GM19463 (cell line): Measurements from ENCODE around the gene RNF220.
"Not testable (repeated sequence)": the region's sequence is repeated elsewhere in the genome, so short reads cannot be mapped to it uniquely, and the experiment has no call there.

ENCODE experiments used
- ATAC-seq: cut with Tn5 transposase; IDR thresholded peaks from one replicate; pipeline ENCODE4 v1.9.1; 2021; ENCODE audit warnings: mild to moderate bottlenecking, moderate library complexity; ENCODE audit not compliant: unreplicated experiment

RNF220 gene

DNA sequence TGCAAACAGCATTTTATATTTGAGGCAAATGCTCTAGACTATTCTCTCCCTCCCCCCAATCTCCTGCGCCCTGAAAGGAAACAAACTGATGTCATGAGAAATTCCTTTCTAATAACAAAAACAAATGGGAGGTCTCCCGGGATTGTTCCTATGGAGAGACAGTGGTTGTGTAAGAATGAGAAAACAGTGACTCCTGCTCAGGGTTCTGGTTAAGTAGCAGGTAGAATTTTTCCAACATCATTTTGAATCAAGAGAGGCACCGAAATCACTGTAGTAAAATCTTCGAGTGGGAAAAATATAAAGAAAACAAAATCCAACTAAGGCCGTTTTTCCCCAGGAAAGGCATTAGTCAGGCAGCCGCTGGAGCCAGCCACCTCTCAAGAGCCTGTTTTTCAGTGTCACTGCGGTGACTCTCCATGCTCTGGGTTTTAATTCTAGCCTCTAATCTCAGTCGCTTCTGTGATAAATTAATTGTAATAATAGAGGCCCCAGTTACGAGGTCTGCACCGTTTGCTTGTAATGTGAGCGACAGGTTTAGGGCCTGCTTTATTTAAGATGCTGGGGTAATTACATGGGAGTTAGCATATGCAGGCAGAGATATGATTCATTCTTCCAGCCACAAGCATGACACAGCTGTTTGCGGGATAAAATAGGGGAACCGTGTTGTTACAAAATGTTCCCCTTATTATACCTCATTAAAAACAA, 80.3 kb downstream of the RNF220 start:
- ATAC-seq, result no peak

DNA sequence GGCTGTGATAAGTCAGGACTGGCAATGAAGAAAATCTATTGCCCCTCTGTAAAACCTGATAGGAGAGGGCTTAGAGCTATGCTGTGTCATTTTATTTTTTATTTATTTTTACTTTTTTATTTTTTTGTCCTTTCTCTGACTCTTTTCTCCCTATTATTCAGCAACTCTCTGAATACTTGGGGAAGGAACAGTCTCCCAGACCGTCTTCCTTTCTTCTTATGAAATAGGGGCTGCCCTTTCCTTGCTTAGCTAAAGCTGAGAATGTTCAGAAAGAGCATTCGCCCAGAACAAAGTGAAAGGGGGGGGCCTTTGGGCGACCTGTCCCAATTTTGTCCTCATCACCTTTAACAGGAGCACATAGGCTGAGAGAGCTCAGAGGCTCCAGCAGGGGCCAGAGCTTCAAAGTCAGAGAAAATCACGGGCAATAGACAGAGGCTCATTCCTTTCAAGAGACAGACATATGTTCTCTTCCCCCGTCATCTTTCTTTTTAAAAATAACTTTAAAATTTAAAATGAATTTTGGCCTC, 80.9 kb downstream of the RNF220 start:
- ATAC-seq, result no peak

DNA sequence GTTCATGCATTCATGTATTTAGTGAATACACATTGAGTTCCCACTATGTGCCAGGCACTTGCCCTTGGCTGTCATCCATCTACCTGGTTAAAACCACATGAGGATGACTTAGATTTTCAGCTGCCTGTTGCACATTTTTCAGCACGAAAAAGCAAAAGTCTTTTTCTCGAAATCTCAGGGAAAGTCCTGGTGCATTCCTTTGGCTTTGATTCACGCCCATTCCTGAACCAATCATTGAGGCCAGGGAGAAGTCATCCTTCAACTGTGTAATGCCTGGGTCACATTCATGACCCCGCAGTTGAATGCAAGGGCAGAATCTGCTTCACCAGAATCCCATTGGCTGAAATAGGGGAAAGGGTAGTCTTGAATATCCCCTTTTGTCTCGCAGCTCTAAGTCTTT, 84.4 kb downstream of the RNF220 start:
- ATAC-seq, result no peak

DNA sequence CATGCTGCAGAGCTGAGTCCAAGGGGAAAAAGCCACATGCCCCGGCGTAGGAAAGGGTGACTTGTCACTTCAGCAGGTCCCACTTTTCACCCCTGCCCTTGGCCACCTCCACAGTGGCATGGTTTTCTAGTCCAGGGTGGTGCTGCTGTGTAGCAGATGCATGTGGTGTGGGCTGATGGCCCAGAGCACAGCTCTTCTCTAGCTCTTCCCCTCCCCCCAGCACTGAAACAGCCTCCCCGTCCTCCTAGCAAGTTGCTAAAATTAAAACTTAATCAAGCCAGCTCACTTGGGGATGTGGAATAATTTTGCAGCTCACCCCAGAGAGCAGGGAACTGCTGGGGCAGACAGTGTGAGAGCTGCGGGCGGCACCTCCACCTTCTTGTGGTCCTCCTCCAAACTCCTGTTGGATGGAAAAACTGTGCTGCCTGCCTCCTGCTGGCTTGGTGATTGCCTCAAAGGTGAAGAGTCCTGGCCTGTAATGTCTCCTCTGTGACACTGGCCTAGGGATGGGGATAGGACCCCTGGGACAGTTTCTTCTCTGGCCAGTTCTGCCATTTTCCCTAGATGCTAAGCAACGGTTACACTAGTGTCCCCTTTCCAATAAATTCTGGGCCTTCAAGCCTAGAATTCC, 91.6 kb downstream of the RNF220 start:
- no peak for ATAC-seq

DNA sequence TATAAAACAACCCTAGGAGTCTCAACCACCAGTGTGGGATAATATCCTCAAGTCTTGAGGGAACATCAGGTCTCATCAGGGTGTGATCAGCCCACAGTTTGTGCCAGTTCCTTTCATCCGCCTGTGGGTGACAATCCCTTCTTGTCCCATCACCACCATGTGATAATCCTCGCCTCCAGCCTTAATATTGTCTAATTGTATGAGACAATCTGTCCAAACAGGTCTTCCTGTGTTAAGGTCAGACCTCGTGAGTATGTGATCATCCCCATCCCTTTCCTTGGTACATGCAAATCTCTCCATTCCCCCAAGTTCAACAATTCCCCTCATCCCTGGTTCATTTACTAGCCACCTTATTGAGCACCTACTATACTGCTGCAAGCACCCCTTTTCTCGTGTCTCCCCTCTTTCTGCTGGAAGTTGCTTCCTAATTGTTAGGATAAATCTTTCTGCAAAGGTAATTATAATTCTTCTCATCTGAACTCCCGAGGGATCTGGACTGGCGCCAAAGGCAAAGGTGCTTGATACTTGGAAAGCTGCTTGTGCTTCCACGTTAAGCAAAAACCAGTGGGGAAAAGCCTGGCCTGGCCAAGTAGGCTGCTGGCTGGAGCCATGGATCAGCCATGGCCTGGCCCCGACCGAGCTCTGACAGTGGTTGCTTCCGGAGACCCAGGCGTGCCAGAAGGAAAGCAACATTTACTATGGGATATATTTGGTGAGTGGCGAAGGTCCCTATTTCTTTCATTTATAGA, 92.5 kb downstream of the RNF220 start:
- ATAC-seq, result no peak

DNA sequence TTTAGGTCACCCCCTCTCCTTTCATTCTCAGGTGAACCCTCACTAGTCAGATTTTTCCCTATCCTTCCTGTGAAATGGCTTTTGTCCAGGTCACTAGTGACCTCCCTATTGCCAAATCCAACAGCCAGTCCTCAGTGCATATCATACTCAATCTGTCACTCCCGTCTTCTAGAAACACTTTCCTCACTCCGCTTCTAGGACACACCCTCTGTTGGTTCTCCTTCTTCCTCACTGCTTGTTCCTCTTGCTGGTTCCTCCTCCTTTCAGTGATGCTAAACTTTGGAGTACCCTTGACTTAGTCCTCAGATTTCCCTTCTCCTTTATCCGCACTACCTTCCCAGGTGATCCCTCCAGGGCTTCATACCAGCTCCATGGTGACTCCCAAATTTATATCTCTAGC, 94.3 kb downstream of the RNF220 start:
- no peak for ATAC-seq

DNA sequence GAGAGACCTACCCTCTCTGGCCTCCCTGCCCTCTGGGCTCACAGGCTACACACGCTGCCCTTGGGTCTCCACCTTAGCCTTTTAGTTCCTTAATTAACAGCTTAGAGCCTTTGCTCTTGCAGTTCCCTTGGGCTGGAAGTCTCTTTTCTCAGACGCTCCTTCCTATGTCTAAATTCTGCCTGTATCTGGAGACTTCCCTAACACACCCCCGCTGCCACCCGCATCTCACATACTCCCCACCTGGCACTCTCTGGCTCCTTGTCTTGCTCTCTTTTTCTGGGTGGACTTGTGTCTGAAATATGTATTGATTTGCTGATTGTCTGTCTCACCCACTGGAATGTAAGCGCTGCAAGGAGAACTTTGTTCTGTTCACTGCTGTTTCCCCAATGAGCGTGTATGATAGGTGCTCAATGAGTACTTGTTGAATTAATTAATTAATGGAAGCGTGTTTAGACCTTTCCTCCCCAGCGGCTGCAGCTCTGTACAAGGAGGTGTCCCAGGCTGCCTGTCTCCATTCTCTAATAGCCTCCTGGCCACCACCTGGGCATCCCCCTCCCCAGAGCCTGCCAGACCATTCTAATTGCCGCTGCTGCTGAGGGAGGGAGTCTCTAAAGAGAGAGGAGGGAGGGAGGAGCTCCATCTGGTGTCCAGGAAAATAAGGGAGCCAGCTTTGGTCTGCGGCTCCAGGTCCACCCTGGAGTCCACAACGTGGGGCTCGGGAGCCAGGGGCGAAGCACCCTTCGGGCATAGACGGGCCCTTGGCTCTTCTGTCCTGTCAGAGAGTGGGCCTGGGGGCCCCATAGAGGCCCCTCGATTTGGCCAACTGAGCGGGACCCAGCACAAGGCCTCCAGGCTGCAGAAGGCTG, 95.4 kb downstream of the RNF220 start:
- ATAC-seq, result no peak

DNA sequence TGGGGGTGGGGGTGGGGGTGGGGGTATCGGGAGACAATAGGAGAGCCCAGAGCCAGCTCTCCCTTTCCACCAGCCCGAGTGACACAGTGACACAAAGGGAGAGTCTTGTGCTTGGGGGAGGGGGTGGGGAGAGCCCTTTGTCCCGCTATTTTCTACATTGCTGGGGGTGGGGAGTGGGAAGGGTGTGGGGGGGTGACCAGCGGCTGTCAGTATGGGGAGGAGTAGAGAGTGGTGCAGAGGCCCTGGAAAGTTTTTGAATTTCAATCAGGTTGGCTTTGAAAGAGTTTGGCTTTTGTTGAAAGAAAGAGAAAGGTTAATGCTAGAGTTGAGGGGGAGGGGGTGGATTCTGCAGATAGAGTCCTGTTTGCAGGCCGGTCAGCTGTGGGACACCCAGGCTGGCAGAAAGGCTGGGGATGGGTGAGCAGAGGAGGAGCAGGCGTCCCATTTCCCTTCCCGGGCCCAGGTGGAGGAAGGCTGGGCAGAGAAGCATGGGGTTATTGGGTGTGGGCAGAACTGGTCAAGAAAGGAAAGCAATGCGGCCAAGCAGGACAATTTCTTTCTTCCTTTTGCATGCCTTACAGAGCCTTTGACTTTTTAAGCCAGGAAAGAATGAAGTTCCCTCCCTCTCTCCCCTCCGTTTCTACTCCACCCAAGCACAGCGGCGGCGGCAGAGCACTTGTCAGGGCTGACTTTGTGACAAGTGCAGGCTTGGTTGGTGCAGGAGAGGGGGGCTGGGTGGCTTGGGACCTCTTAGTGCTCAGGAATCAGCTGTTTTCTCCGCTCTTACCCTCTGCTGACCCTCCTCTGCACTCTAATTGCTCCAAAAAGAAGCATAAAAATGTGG, 96.2 kb downstream of the RNF220 start:
- ATAC-seq, result no peak

DNA sequence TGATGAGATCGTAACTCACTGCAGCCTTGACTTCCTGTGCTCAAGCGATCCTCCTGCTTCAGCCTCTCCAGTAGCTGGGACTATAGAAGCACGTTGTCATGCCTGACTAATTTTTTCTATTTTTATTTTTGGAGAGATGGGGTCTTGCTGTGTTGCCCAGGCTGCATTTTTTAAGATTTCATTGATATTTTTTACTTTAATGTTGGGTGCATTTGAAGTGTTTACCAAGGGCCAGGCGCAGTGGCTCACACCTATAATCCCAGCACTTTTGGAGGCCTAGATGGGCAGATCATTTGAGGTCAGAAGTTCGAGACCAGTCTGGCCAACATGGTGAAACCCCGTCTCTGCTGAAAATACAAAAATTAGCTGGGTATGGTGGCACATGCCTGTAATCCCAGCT, 97.8 kb downstream of the RNF220 start:
- ATAC-seq, result not testable (repeated sequence)

DNA sequence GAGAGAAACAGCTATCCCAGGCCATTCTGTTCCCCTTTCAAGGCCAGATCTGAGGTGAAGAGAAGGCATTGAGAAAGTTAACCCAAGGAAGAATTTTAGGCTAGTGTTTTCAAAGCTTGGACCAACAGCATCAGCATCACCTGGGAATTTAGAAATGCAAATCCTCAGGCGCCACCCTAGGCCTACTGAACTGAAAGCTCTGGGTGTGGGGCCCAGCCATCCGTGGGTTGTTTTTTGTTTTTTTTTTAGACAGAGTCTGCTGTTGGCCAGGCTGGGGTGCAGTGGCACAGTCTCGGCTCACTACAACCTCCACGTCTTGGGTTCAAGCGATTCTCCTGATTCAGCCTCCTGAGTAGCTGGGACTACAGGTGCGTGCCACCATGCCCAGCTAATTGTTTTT, 98.6 kb downstream of the RNF220 start:
- no peak for ATAC-seq

DNA sequence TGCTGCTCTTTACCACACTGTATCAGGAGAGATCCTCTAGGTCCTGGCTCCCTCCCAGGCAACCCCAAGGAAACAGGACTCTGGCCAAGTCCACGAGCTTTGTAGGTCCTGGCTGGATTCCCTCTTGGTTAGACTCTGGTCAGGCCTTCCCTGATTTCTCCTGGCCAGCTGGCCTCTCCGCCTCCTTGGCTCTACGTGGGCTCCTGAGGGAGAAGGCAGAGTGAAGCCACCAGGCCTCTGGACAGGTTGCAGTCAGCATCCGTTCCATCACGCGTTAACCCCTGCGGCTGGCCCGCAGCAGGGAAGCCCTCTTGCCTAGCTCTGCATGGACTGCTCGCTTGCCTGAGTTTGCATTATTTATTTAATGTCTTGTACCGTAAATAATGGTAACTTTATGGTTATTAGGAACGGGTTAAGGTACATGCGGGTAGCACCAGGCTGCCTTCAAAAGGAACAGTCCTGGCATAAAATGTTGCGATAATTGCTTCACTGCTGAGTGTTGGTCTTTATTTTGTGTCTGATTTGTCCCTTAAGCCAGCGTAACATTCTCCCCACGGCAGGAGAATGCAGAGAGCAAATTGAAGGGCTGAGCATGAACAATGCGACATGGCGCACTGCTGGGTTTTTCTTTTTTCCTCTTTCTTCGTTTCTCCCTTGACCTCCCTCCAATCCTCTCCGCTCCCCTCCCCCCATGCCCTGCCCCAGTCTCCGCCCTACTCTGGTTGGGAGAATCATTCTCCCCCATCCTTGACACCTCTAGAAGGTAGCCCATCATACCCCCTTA, 100.3 kb downstream of the RNF220 start:
- ATAC-seq, result no peak

DNA sequence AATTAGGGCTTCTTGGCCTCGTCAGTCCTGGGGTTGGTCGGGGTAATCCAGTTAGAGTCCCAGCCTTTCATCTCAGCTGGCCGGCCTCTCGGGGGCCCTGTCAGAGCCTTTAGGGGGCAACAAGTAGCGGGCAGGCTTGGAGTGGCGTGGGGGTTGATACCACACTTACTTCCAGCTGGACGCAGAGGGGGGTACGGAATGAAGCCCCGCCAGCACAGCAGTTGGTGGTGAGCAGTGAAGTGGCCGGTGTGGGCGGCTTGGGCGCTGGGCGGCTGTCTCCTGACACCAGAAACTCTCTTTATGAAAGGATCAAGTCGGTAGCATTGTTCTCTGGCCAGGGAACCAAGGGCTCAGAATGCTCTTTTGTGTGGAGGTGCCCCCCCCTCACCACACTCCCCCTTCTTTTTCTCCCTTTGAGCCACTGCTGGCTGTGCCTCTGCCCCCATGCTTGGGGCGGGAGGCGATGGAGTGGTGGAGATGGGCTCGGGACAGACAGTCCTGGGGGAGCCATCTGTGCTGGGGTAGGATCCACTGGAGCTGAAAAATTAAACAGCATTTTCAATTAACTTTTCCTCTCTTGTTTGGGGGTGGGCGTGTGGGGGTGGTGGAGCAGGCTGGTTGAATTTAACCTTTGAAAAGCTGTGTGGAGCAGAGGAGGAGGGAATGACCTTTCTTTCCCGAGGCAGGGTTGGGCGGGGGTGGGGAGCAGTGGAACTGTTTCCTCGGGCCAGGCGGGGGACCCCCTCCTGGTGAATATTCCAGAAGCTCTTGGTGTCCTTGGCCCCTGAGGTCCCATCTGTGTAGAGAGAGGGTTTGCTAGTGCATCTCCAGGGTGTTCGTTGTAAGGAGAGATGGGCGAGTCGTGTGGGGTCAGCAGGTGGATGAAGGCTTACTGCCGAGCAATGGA, 102.7 kb downstream of the RNF220 start:
- ATAC-seq, result no peak

DNA sequence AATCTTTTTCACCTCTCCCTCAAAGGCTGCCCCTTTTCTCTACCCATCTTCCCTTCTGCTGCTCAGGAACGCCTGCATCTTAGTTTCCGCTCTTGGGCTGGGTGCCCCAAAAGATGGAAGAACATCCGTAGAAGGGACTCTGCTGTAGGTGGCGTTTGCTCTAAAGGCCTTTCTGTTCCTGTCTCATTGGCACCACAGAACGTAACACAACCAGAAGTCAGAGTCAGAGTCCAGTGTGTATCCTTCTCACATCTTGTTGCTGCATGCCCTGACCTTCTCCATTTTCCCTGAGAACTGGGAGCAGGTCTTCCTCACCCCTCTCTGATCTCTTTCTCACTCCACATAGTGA, 103.3 kb downstream of the RNF220 start:
- ATAC-seq, result no peak

DNA sequence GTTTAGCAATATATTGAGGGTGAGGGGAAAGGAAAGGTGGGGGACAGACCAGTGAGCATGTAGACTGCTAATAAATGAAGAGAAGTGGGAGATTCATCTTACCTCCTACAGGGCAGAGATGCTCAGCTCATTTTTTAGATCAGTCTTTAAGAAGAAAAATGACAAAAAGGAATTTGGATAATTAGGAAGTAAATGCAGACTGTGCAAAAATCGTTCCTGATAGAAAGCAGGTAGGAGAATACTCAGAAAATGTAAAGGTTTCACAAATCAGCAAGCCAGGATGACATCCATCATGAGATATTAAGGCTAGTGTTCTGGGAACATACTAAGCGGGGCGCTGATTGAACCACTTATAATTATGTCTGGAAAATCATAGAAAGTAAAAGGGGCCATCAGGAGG, 106.3 kb downstream of the RNF220 start:
- no peak for ATAC-seq

DNA sequence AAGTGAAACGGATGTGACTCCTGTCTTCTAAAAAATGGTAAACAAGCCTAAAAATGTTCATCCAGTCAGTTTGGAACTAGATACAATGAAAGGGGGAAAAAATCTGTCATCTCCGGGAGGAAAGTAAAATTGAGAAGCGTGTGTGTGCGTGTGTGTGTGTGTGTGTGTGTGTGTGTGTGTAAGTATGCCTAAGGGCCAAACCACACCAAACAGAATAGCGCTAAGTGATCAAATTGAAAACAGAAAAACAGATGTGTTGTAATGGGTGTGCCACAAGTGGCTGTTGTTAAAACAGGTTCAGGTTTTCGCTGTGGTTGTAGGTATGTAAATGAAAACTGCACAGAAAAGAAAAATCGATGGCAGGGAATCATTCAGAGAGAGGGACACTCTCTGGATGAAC, 106.7 kb downstream of the RNF220 start:
- ATAC-seq, result no peak

DNA sequence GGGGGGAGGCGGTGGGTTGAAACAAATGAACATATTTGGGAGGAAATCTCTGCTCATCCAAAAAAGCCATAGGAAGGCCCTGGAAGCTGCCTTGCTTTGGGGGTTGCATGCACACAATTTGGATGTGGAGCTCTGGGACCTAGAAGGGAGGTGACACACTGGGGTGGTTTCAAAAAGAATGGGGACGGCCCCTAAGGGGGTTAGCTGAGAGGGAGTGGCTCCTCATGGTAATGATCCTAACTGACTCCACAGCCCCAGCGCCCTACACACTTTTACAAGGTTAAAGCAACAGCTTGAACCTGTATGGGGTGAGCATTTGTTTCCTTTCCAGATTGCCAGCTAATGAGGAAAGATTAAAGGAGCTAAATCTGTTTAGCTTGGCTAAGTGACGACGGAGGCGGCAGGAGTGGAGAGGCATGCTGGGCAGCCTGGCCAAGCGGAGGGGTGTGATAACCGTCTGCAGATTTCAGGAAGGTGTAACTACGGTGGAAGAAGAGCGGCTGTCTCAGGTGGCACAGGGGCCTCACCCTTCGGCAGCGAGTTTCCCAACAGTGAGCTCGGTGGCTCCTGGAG, 107.3 kb downstream of the RNF220 start:
- ATAC-seq, result no peak

DNA sequence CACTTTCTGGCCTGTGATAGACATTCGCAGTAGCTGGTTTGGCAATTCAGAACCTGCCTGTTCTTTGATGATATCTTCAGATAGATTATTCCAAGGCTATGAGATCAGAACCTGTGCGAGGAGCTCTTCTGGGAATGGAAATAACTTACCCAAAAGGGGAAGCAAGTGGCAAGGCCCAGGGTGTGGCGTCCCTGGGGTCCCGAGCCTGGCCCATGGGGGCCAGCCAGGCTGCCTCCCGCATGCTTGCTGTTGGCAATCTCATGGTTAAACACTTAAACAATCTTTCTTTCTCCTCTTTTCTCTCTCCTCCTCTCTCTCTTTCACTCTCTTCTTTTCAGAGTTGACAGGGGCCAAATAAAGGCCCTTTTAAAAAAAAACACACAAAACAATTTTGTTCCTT, 108.1 kb downstream of the RNF220 start:
- no peak for ATAC-seq

DNA sequence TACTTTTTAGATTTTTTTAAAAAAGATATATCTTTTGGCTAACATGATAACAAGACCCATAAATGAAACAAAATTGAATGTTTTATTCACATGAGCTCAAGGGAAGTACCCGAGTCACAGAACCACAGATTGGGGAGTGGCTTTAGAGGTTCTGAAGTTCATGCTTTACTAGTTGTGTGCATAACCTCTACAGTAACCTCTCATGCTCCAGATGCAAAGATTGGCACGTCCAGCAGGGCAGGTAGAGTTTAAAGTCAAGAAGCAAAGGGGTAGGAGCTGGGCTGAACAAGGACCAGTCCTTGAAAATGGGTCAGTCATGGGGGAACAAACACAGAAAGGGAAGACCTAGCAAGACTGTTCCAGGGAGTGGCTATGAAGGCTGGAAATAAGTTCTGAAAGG, 109.6 kb downstream of the RNF220 start:
- ATAC-seq, result no peak
